ENCODE data around the gene DOCK7.

DOCK7 gene

DNA sequence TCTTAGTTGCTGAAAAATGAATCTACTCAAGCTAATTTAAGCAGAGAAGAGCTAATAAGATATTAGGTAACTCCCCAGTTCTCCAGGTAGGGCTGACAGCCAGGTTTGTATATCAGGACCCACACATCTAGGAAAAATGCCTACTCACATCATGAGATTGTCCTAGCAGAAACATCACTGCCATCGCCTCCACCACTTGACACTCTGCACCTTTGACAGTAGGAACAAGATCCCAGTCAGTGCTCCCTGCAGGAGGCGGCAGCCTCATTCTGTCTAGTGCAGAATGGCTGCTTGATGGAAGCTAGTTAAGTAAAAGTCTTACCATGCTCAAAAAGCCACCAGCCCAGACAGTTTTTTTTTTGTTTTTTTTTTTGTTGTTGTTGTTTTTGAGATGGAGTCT is 282.9 kb downstream of the DOCK7 start:
- TF ChIP-seq, protein P1, sequence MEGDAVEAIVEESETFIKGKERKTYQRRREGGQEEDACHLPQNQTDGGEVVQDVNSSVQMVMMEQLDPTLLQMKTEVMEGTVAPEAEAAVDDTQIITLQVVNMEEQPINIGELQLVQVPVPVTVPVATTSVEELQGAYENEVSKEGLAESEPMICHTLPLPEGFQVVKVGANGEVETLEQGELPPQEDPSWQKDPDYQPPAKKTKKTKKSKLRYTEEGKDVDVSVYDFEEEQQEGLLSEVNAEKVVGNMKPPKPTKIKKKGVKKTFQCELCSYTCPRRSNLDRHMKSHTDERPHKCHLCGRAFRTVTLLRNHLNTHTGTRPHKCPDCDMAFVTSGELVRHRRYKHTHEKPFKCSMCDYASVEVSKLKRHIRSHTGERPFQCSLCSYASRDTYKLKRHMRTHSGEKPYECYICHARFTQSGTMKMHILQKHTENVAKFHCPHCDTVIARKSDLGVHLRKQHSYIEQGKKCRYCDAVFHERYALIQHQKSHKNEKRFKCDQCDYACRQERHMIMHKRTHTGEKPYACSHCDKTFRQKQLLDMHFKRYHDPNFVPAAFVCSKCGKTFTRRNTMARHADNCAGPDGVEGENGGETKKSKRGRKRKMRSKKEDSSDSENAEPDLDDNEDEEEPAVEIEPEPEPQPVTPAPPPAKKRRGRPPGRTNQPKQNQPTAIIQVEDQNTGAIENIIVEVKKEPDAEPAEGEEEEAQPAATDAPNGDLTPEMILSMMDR (IDR thresholded peaks at IDR 0.05; ENCODE audit: low read depth, low read length), result no peak
- no peak overlapping the region for H3K4me3 ChIP-seq (ENCODE audit: low read depth, low read length)

Measured in WI38 (cell line).